IMR-90 (cell line): ENCODE measurements around the gene CRTC1. TPM values are rescaled to one million over a fixed set of nuclear protein-coding genes. Genes with fewer than 3 reads are reported as not detected.

Experiments used
- ATAC-seq: fragments of 200-7000 bp; cut with Tn5 transposase; 2 replicates; pipeline ENCODE4 v1.9.1; 2020; ENCODE audit warnings: low read depth, mild to moderate bottlenecking, moderate library complexity
- BruUV-seq: library from RNA; stranded (reverse); fragments of 400-500 nt; replicated peaks from 2 replicates; lab custom pipeline; 2021; lab: Mats Ljungman, UMichigan
- CTCF ChIA-PET: fragments of 300-600 bp; formaldehyde crosslinking; extraction: SDS; loops from one replicate; lab custom pipeline; 2021; ENCODE audit warnings: antibody characterized with exemption; lab: Yijun Ruan, JAX
- POLR2A ChIA-PET: fragments of 300-600 bp; sonication (Branson Sonifier 250); formaldehyde crosslinking; loops from one replicate; lab custom pipeline; 2022; ENCODE audit warnings: antibody characterized with exemption; ENCODE audit not compliant: unreplicated experiment; lab: Charles Lee
- DNase-seq: peaks from one replicate; pipeline ENCODE4 v3.0.0; 2013
- H2AFZ ChIP-seq: replicated peaks from 2 replicates; pipeline ENCODE3; 2013; ENCODE audit warnings: low read length, mild to moderate bottlenecking; ENCODE audit not compliant: poor library complexity
- H2AK5ac ChIP-seq: 2 replicates; pipeline ENCODE4 v1.6.1; 2013; ENCODE audit warnings: low read depth, low read length, inconsistent platforms
- H2AK9ac ChIP-seq: replicated peaks from 2 replicates; pipeline ENCODE3; 2013; ENCODE audit warnings: mild to moderate bottlenecking, low read depth, low read length, moderate library complexity; ENCODE audit not compliant: poor library complexity
- H2BK120ac ChIP-seq: 2 replicates; pipeline ENCODE4 v1.6.1; 2013; ENCODE audit warnings: low read depth, low read length, inconsistent platforms
- H2BK15ac ChIP-seq: 3 replicates; pipeline ENCODE4 v1.6.1; 2013; ENCODE audit warnings: low read depth, low read length, inconsistent platforms
- H2BK20ac ChIP-seq: 2 replicates; pipeline ENCODE4 v1.6.1; 2013; ENCODE audit warnings: low read depth, mild to moderate bottlenecking, inconsistent platforms, low read length, moderate library complexity
- H2BK5ac ChIP-seq: 2 replicates; pipeline ENCODE4 v1.6.1; 2013; ENCODE audit warnings: mild to moderate bottlenecking, low read depth, low read length, inconsistent platforms; ENCODE audit not compliant: poor library complexity, severe bottlenecking
- H3K14ac ChIP-seq: replicated peaks from 2 replicates; pipeline ENCODE4 v1.6.1; 2013; ENCODE audit warnings: low read depth, low read length, inconsistent platforms
- H3K18ac ChIP-seq: 2 replicates; pipeline ENCODE4 v1.6.1; 2013; ENCODE audit warnings: low read depth, low read length, control low read depth
- H3K23ac ChIP-seq: 2 replicates; pipeline ENCODE4 v1.6.1; 2013; ENCODE audit warnings: low read depth, low read length, inconsistent platforms
- H3K27ac ChIP-seq: 2 replicates; pipeline ENCODE4 v1.5.1; 2013; ENCODE audit warnings: mild to moderate bottlenecking, control low read depth, low read length; ENCODE audit not compliant: insufficient read depth
- H3K27me3 ChIP-seq: 2 replicates; pipeline ENCODE4 v1.6.1; 2013; ENCODE audit warnings: low read length; ENCODE audit not compliant: control insufficient read depth, insufficient read depth
- H3K36me3 ChIP-seq: 2 replicates; pipeline ENCODE4 v1.6.1; 2013; ENCODE audit warnings: low read length, mixed read lengths; ENCODE audit not compliant: control insufficient read depth, insufficient read depth
- H3K4ac ChIP-seq: 2 replicates; pipeline ENCODE4 v1.6.1; 2013; ENCODE audit warnings: low read depth, low read length, inconsistent platforms
- H3K4me1 ChIP-seq: 2 replicates; pipeline ENCODE4 v1.6.1; 2013; ENCODE audit warnings: low read length, mixed read lengths; ENCODE audit not compliant: control insufficient read depth, insufficient read depth
- H3K4me2 ChIP-seq: 2 replicates; pipeline ENCODE4 v1.6.1; 2013; ENCODE audit warnings: low read depth, mild to moderate bottlenecking, control low read depth, low read length, moderate library complexity
- H3K4me3 ChIP-seq: 2 replicates; pipeline ENCODE4 v1.5.1; 2013; ENCODE audit warnings: low read depth, mild to moderate bottlenecking, control low read depth, low read length, moderate library complexity; ENCODE audit not compliant: insufficient read depth
- H3K56ac ChIP-seq: 2 replicates; pipeline ENCODE4 v1.6.1; 2013; ENCODE audit warnings: low read length, inconsistent platforms; ENCODE audit not compliant: insufficient read depth; ENCODE audit errors: extremely low read depth
- H3K79me1 ChIP-seq, 2 experiments: 2 replicates each; pipeline ENCODE4 v1.6.1; 2013; ENCODE audit warnings: low read length in 2 of 2, inconsistent platforms in 1 of 2, low read depth in 1 of 2
- H3K9ac ChIP-seq: 2 replicates; pipeline ENCODE4 v1.6.1; 2013; ENCODE audit warnings: low read depth, low read length, control low read depth
- H3K9me1 ChIP-seq: 2 replicates; pipeline ENCODE4 v1.6.1; 2013; ENCODE audit warnings: low read length, inconsistent platforms; ENCODE audit not compliant: insufficient read depth
- H3K9me3 ChIP-seq: 2 replicates; pipeline ENCODE4 v1.6.1; 2013; ENCODE audit warnings: low read length; ENCODE audit not compliant: control insufficient read depth, insufficient read depth
- H4K20me1 ChIP-seq: 2 replicates; pipeline ENCODE4 v1.6.1; 2013; ENCODE audit warnings: low read length, inconsistent platforms; ENCODE audit not compliant: insufficient read depth
- H4K5ac ChIP-seq: 2 replicates; pipeline ENCODE4 v1.6.1; 2013; ENCODE audit warnings: mild to moderate bottlenecking, low read depth, low read length, control low read depth
- H4K8ac ChIP-seq, 2 experiments: 2 replicates each; pipeline ENCODE4 v1.6.1; 2013; ENCODE audit warnings: low read depth in 2 of 2, low read length in 2 of 2, control low read depth in 1 of 2, inconsistent platforms in 1 of 2
- H4K91ac ChIP-seq: 2 replicates; pipeline ENCODE4 v1.6.1; 2013; ENCODE audit warnings: low read depth, low read length, inconsistent platforms; ENCODE audit not compliant: insufficient read depth
- BHLHE40 ChIP-seq: fragments of 150-350 bp; IDR thresholded peaks from 2 replicates; pipeline ENCODE4 v1.6.1; 2016; ENCODE audit warnings: mild to moderate bottlenecking, low read depth, low read length
- ELK1 ChIP-seq: fragments of 150-350 bp; IDR thresholded peaks from 2 replicates; pipeline ENCODE4 v1.6.1; 2016; ENCODE audit warnings: low read depth, mild to moderate bottlenecking, low read length, moderate library complexity, borderline replicate concordance
- MAFK ChIP-seq: IDR thresholded peaks from 2 replicates; pipeline ENCODE4 v1.6.1; 2012; ENCODE audit warnings: low read depth, low read length, improper control_type of control experiment
- NFE2L2 ChIP-seq: fragments of 150-350 bp; IDR thresholded peaks from 2 replicates; pipeline ENCODE4 v1.6.1; 2016; ENCODE audit warnings: low read depth, mild to moderate bottlenecking, low read length
- RAD21 ChIP-seq: IDR thresholded peaks from 2 replicates; pipeline ENCODE4 v1.6.1; 2012; ENCODE audit warnings: low read length, improper control_type of control experiment
- RCOR1 ChIP-seq: IDR thresholded peaks from 2 replicates; pipeline ENCODE4 v1.6.1; 2012; ENCODE audit warnings: mild to moderate bottlenecking, low read length, improper control_type of control experiment; ENCODE audit not compliant: insufficient replicate concordance
- RFX5 ChIP-seq: IDR thresholded peaks from 2 replicates; pipeline ENCODE4 v1.8.0; 2012; ENCODE audit warnings: low read depth, mild to moderate bottlenecking, low read length, moderate library complexity
- SMC3 ChIP-seq: fragments of 150-350 bp; IDR thresholded peaks from 2 replicates; pipeline ENCODE4 v1.6.1; 2016; ENCODE audit warnings: low read depth, mild to moderate bottlenecking, antibody characterized with exemption, low read length, moderate library complexity
- whole genome bisulfite sequencing, 2 experiments: methylation state at CpG; one replicate each; pipeline versions ENCODE4 v1.1.5 to v1.1.7; 2013; ENCODE audit warnings: missing lambda C conversion rate in 2 of 2; ENCODE audit not compliant: insufficient read length in 1 of 2; ENCODE audit errors: extremely low coverage in 2 of 2; 5-methylcytosine and 5-hydroxymethylcytosine counted together
- dilution Hi-C: fragments of 300-500 bp; cut with HindIII; formaldehyde crosslinking; loops from one replicate; pipeline ENCODE4 v1.14.3; 2018; ENCODE audit warnings: low sequenced_read_pairs; ENCODE audit not compliant: unreplicated experiment
- in situ Hi-C: fragments of 300-500 bp; cut with MboI; formaldehyde crosslinking; loops from 3 replicates; pipeline ENCODE4 v1.14.3; 2019; ENCODE audit warnings: low sequenced_read_pairs, inconsistent platforms, mixed read lengths
- intact Hi-C: fragments of 100-400 bp; cut with micrococcal nuclease; formaldehyde crosslinking; loops from 2 replicates; pipeline ENCODE4 v1.10.0; 2022
- polyA plus RNA-seq, 3 experiments: library from polyadenylated mRNA; depleted of rRNA; stranded (reverse); fragments of >200 nt; gene quantifications; 2 replicates each; pipeline ENCODE4 v1.2.3, GENCODE V29; 2012; ENCODE audit warnings: low replicate concordance in 1 of 3
- total RNA-seq: library from RNA; depleted of rRNA; stranded (reverse); fragments of >200 nt; gene quantifications from 2 replicates; pipeline ENCODE4 v1.2.3, GENCODE V29; 2012

CRTC1 gene
- total and polyA plus RNA-seq, 2 of the 4 experiments (the other 2 are of a cell fraction), result 0.18 to 5.7 TPM

GRCh38 chr19:18674616-18675015 lies 8.9 kb upstream of the CRTC1 start:
- dilution Hi-C loops (no loop called here), intact Hi-C loops (loop anchor here (10.0 kb wide), 2 partner anchors 170 to 220 kb away; no protein-coding TSS in a partner anchor), in situ Hi-C loops (no loop called here)
- no TSS peak for BruUV-seq
- CTCF ChIA-PET, result no interaction called here
- H3K9ac ChIP-seq, result no peak overlapping the region
- 0 out of 2 replicates have a peak, but pooled peaks cover 2% of the 10 kb centered on the region for H3K9me3 ChIP-seq
- no peak overlapping the region for H2AFZ ChIP-seq
- peaks cover 6% of the 10 kb centered on the region; the same call in 1 of the 2 replicates for H3K9me1 ChIP-seq
- POLR2A ChIA-PET, result no interaction called here
- H4K5ac ChIP-seq, result no peak overlapping the region
- TF ChIP-seq ELK1, result no peak
- TF ChIP-seq RAD21, result no peak
- no peak for TF ChIP-seq RFX5
- TF ChIP-seq MAFK, result no peak
- no peak for TF ChIP-seq NFE2L2
- no peak for TF ChIP-seq RCOR1
- no peak for TF ChIP-seq SMC3
- TF ChIP-seq BHLHE40, result no peak
- no peak overlapping the region for H4K8ac ChIP-seq
- no peak overlapping the region for H3K14ac ChIP-seq
- no peak overlapping the region for H2AK9ac ChIP-seq
- H4K20me1 ChIP-seq, result peaks cover 3% of the 10 kb centered on the region; the same call in 1 of the 2 replicates
- H2BK20ac ChIP-seq, result no peak overlapping the region
- H3K56ac ChIP-seq, result no peak overlapping the region
- H3K18ac ChIP-seq, result no peak overlapping the region
- no peak overlapping the region for H3K27ac ChIP-seq
- H3K4me1 ChIP-seq, result peaks cover 18% of the 10 kb centered on the region
- peak overlapping the region; percentile 33; the same call in 1 of the 2 replicates for H2AK5ac ChIP-seq
- DNase-seq (peak; percentile 14), ATAC-seq (no peak)
- H4K91ac ChIP-seq, result no peak overlapping the region
- no peak overlapping the region for H3K23ac ChIP-seq
- H2BK15ac ChIP-seq, result no peak overlapping the region
- H3K79me1 ChIP-seq, result peaks cover 0 to 7% of the 10 kb centered on the region in 2 experiments; a peak in 2 of 4 replicates
- H3K4me3 ChIP-seq, result no peak overlapping the region
- no peak overlapping the region for H2BK120ac ChIP-seq
- no peaks in the 10 kb centered on the region for H3K27me3 ChIP-seq
- H3K4ac ChIP-seq, result no peak overlapping the region
- no peaks in the 10 kb centered on the region for H3K36me3 ChIP-seq
- H3K4me2 ChIP-seq, result no peak overlapping the region
- WGBS, 2 experiments, result 65% methylated on average over 7 of the region's 11 CpGs; no CpG with 5 or more reads in 1 of the 2 experiments
- H2BK5ac ChIP-seq, result no peak overlapping the region
